Hepatocyte (in vitro differentiated cells): ENCODE data around the gene NRP1.

Experiments
- CTCF ChIP-seq: fragments of 200-600 bp; sonication (generic); IDR thresholded peaks from 2 replicates; pipeline ENCODE4 v1.5.1; 2016; ENCODE audit warnings: antibody characterized with exemption, mild to moderate bottlenecking; ENCODE audit not compliant: poor library complexity
- EZH2 ChIP-seq: fragments of 200-600 bp; sonication (generic); IDR thresholded peaks from 2 replicates; pipeline ENCODE4 v1.6.1; 2016; ENCODE audit warnings: antibody characterized with exemption, mild to moderate bottlenecking, borderline replicate concordance
- EZH2phosphoT487 ChIP-seq: fragments of 200-600 bp; sonication (generic); IDR thresholded peaks from one replicate; pipeline ENCODE4 v1.6.1; 2018; ENCODE audit warnings: antibody characterized with exemption, mild to moderate bottlenecking, low read depth, moderate library complexity; ENCODE audit not compliant: unreplicated experiment, severe bottlenecking

DNA sequence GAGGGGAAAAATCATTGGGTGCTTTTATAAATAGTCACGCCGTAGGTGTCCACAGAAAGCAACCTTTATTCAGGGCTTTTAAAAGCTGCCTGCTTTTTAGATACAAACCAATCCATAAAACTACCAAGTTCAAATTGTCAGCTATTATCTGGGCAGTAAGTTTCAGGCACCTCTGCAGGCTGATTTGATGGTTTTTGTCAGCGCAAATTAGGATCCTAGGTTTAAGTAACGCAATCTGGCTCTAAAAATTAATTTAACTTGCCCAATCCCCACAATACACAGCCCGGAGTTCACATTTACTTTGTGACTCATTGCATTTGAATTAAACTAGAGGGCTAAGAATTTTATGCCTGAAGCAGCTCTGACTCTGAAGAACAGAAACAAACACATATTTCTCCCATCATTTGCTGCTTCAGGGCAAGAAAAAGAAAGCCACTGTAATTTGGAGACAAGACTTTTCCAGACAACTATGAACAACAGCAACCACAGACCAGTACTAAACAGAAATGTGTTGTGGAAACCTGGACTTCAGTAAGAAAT, 43.3 kb downstream of the NRP1 start:
- TF ChIP-seq CTCF (no peak), EZH2 (no peak), EZH2phosphoT487 (no peak)
